ENCODE results near the gene NLGN1.

DNA sequence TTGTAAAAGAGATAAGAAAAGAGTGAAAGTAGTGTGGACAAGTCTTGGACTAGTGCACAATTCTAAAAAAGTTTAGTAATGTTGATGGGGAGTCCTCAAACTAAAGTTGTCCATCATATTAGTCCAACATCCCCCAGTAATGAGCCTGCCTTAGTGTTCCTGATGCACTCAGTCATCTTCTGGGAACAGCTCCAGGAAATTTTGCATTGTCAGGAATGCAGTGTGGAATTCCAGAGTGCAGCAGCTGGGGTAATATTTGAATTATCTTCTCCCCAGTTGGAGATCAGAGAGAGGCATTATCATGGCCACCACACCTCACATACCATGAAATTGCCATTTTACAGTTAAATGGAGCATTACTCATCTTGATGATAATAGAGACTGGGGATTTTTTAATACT, 932.8 kb downstream of the NLGN1 start:
- TF ChIP-seq, protein P1, sequence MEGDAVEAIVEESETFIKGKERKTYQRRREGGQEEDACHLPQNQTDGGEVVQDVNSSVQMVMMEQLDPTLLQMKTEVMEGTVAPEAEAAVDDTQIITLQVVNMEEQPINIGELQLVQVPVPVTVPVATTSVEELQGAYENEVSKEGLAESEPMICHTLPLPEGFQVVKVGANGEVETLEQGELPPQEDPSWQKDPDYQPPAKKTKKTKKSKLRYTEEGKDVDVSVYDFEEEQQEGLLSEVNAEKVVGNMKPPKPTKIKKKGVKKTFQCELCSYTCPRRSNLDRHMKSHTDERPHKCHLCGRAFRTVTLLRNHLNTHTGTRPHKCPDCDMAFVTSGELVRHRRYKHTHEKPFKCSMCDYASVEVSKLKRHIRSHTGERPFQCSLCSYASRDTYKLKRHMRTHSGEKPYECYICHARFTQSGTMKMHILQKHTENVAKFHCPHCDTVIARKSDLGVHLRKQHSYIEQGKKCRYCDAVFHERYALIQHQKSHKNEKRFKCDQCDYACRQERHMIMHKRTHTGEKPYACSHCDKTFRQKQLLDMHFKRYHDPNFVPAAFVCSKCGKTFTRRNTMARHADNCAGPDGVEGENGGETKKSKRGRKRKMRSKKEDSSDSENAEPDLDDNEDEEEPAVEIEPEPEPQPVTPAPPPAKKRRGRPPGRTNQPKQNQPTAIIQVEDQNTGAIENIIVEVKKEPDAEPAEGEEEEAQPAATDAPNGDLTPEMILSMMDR (IDR thresholded peaks at IDR 0.05; ENCODE audit: poor library complexity, severe bottlenecking), result no peak
- TF ChIP-seq, protein P2, sequence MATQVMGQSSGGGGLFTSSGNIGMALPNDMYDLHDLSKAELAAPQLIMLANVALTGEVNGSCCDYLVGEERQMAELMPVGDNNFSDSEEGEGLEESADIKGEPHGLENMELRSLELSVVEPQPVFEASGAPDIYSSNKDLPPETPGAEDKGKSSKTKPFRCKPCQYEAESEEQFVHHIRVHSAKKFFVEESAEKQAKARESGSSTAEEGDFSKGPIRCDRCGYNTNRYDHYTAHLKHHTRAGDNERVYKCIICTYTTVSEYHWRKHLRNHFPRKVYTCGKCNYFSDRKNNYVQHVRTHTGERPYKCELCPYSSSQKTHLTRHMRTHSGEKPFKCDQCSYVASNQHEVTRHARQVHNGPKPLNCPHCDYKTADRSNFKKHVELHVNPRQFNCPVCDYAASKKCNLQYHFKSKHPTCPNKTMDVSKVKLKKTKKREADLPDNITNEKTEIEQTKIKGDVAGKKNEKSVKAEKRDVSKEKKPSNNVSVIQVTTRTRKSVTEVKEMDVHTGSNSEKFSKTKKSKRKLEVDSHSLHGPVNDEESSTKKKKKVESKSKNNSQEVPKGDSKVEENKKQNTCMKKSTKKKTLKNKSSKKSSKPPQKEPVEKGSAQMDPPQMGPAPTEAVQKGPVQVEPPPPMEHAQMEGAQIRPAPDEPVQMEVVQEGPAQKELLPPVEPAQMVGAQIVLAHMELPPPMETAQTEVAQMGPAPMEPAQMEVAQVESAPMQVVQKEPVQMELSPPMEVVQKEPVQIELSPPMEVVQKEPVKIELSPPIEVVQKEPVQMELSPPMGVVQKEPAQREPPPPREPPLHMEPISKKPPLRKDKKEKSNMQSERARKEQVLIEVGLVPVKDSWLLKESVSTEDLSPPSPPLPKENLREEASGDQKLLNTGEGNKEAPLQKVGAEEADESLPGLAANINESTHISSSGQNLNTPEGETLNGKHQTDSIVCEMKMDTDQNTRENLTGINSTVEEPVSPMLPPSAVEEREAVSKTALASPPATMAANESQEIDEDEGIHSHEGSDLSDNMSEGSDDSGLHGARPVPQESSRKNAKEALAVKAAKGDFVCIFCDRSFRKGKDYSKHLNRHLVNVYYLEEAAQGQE (IDR thresholded peaks at IDR 0.05; ENCODE audit: borderline replicate concordance), result no peak
- TF ChIP-seq TAF1 (IDR thresholded peaks at IDR 0.05; ENCODE audit: low read depth) (no peak), POLR2AphosphoS5 (IDR thresholded peaks at IDR 0.05) (no peak), EZH2 (IDR thresholded peaks at IDR 0.05; ENCODE audit: borderline replicate concordance, insufficient read depth, low read length, poor library complexity, severe bottlenecking) (no peak), MXI1 (conservative IDR thresholded peaks at IDR 0.05; ENCODE audit: poor library complexity, severe bottlenecking) (no peak), EP300 (conservative IDR thresholded peaks at IDR 0.05; ENCODE audit: poor library complexity, severe bottlenecking) (no peak)

Data from neural cell (in vitro differentiated cells).